K562 (cell line): ENCODE data around the gene ARMC9. TPM values are rescaled to one million over a fixed set of nuclear protein-coding genes. Genes with fewer than 3 reads are reported as not detected.

Source experiments
- ATAC-seq: fragments of 200-7000 bp; cut with Tn5 transposase; 3 replicates; pipeline ENCODE4 v1.9.1; 2020; ENCODE audit warnings: moderate library complexity
- BruUV-seq: library from RNA; stranded (reverse); fragments of 400-500 nt; replicated peaks from 2 replicates; lab custom pipeline; 2021; lab: Mats Ljungman, UMichigan
- CTCF ChIA-PET: fragments of 300-600 bp; formaldehyde crosslinking; extraction: SDS; loops from one replicate; lab custom pipeline; 2021; ENCODE audit warnings: low intra/inter-chr PET ratio; lab: Yijun Ruan, JAX
- POLR2A ChIA-PET: fragments of 300-600, 350-650 bp; sonication (Branson Sonifier 250); formaldehyde crosslinking; extraction: SDS; loops from one replicate; lab custom pipeline; 2021; ENCODE audit warnings: antibody characterized with exemption, inconsistent platforms; lab: Yijun Ruan, JAX
- DNase-seq, 4 experiments: peaks; one replicate each; pipeline versions ENCODE4 v3.0.0 to v3.0.0-alpha.2; 2011 to 2018; ENCODE audit warnings: low spot score in 3 of 4, mixed read lengths in 3 of 4; ENCODE audit errors: extremely low read depth in 1 of 4
- FAIRE-seq: peaks from 2 replicates; lab custom pipeline; 2011; peaks lifted over from hg19 to GRCh38; lab: Jason Lieb, UNC
- H2AFZ ChIP-seq: 2 replicates; pipeline ENCODE4 v1.6.0; 2011; ENCODE audit warnings: low read depth, low read length, control low read depth, inconsistent platforms
- H3K27ac ChIP-seq: fragments of 200-600 bp; 3 replicates; pipeline ENCODE4 v1.8.0; 2011; ENCODE audit warnings: low read depth, mild to moderate bottlenecking, control low read depth, inconsistent platforms, low read length, moderate library complexity, mixed read lengths; ENCODE audit errors: extremely low read depth
- H3K27me3 ChIP-seq, 2 experiments: fragments of 300-600 bp in 1 of 2; 2 replicates in 1 of 2; 3 replicates in 1 of 2; pipeline versions ENCODE4 v1.6.0 to v1.8.0; 2011; ENCODE audit warnings: inconsistent platforms in 2 of 2, low read length in 2 of 2, mild to moderate bottlenecking in 1 of 2, mixed read lengths in 1 of 2, moderate library complexity in 1 of 2; ENCODE audit not compliant: control insufficient read depth in 2 of 2, insufficient read depth in 2 of 2
- H3K36me3 ChIP-seq: fragments of 300-600 bp; 3 replicates; pipeline ENCODE4 v1.8.0; 2011; ENCODE audit warnings: mild to moderate bottlenecking, low read length, inconsistent platforms; ENCODE audit not compliant: control insufficient read depth, insufficient read depth
- H3K4me1 ChIP-seq, 2 experiments: fragments of 200-600 bp in 1 of 2; replicated peaks in 1 of 2; 2 replicates in 1 of 2; 3 replicates in 1 of 2; pipeline versions ENCODE4 v1.5.1 to v1.8.0; 2011; ENCODE audit warnings: inconsistent platforms in 2 of 2, low read length in 2 of 2, mild to moderate bottlenecking in 1 of 2, mixed read lengths in 1 of 2, moderate library complexity in 1 of 2; ENCODE audit not compliant: control insufficient read depth in 2 of 2, insufficient read depth in 2 of 2
- H3K4me2 ChIP-seq: 2 replicates; pipeline ENCODE4 v1.6.1; 2011; ENCODE audit warnings: low read length, control low read depth, inconsistent platforms, mixed read lengths; ENCODE audit not compliant: insufficient read depth
- H3K4me3 ChIP-seq: fragments of 200-600 bp; sonication (generic), shearing (Covaris generic); 2 replicates; pipeline ENCODE4 v1.5.1; 2016; ENCODE audit warnings: control low read depth, inconsistent platforms
- H3K79me2 ChIP-seq: fragments of 200-600 bp; 3 replicates; pipeline ENCODE4 v1.8.0; 2011; ENCODE audit warnings: low read length, inconsistent platforms; ENCODE audit not compliant: control insufficient read depth, insufficient read depth
- H3K9ac ChIP-seq, 2 experiments: 2 replicates each; pipeline versions ENCODE4 v1.6.0 to v1.6.1; 2011; ENCODE audit warnings: low read depth in 2 of 2, low read length in 2 of 2, control low read depth in 1 of 2, inconsistent platforms in 1 of 2, mild to moderate bottlenecking in 1 of 2, mixed read lengths in 1 of 2; ENCODE audit not compliant: insufficient read depth in 1 of 2
- H3K9me1 ChIP-seq: one replicate; pipeline ENCODE4 v1.6.0; 2011; ENCODE audit warnings: inconsistent platforms, mild to moderate bottlenecking, low read length, moderate library complexity; ENCODE audit not compliant: control insufficient read depth, insufficient read depth
- H3K9me3 ChIP-seq: replicated peaks from 2 replicates; pipeline ENCODE4 v1.5.1; 2011; ENCODE audit warnings: low read depth, low read length, inconsistent platforms; ENCODE audit not compliant: control insufficient read depth, insufficient read depth
- H4K20me1 ChIP-seq: replicated peaks from 2 replicates; pipeline ENCODE4 v1.6.1; 2011; ENCODE audit warnings: low read length, inconsistent platforms, mixed read lengths; ENCODE audit not compliant: control insufficient read depth, insufficient read depth
- ARHGAP35 ChIP-seq: fragments of 450-650 bp; IDR thresholded peaks from 2 replicates; pipeline ENCODE4 v1.6.1; 2018; ENCODE audit not compliant: partially characterized antibody
- BRCA1 ChIP-seq, 2 experiments: fragments of 450-650 bp in 1 of 2; sonication (generic) in 1 of 2; formaldehyde crosslinking in 1 of 2; IDR thresholded peaks; 2 replicates each; pipeline versions ENCODE4 v1.5.0 to v1.6.1; 2017 to 2020; ENCODE audit warnings: mild to moderate bottlenecking in 1 of 2, missing genetic modification reagents in 1 of 2
- CBFB ChIP-seq: sonication (generic); formaldehyde crosslinking; IDR thresholded peaks from 2 replicates; pipeline ENCODE4 v1.4.0; 2020; ENCODE audit warnings: mild to moderate bottlenecking, missing genetic modification reagents
- CXXC5 ChIP-seq: fragments of 250-450 bp; sonication (Bioruptor Pico); IDR thresholded peaks from 2 replicates; pipeline ENCODE4 v1.8.0; 2022; ENCODE audit warnings: inconsistent platforms, mild to moderate bottlenecking, moderate library complexity
- DMBX1 ChIP-seq: fragments of 250-450 bp; sonication (Bioruptor Pico); IDR thresholded peaks from 2 replicates; pipeline ENCODE4 v1.8.0; 2022; ENCODE audit warnings: inconsistent platforms, mild to moderate bottlenecking, moderate library complexity, borderline replicate concordance
- NCOA6 ChIP-seq: fragments of 450-650 bp; IDR thresholded peaks from 2 replicates; pipeline ENCODE4 v1.6.1; 2017; ENCODE audit warnings: mild to moderate bottlenecking
- POU5F1 ChIP-seq: fragments of 150-350 bp; IDR thresholded peaks from 2 replicates; pipeline ENCODE4 v1.6.1; 2014; ENCODE audit warnings: borderline replicate concordance, low read length, low read depth, mild to moderate bottlenecking; ENCODE audit not compliant: partially characterized antibody
- RBM14 ChIP-seq: fragments of 200-400 bp; formaldehyde crosslinking; IDR thresholded peaks from 2 replicates; pipeline ENCODE4 v1.6.1; 2018; ENCODE audit warnings: low read depth, mild to moderate bottlenecking, low read length, moderate library complexity, borderline replicate concordance; ENCODE audit not compliant: insufficient read depth
- SMARCE1 ChIP-seq: fragments of 450-650 bp; IDR thresholded peaks from 2 replicates; pipeline ENCODE4 v1.7.1; 2016; ENCODE audit warnings: mild to moderate bottlenecking
- STAT5B ChIP-seq: fragments of 250-450 bp; sonication (Bioruptor Pico); IDR thresholded peaks from 2 replicates; pipeline ENCODE4 v1.8.0; 2021; ENCODE audit warnings: mild to moderate bottlenecking, inconsistent platforms
- ZEB2 ChIP-seq: fragments of 450-650 bp; IDR thresholded peaks from 2 replicates; pipeline ENCODE4 v1.6.1; 2016
- ZNF282 ChIP-seq: sonication (generic); formaldehyde crosslinking; IDR thresholded peaks from 2 replicates; pipeline ENCODE4 v1.8.1; 2023; ENCODE audit warnings: missing genetic modification reagents
- ZSCAN29 ChIP-seq: fragments of 450-650 bp; IDR thresholded peaks from 2 replicates; pipeline ENCODE4 v1.6.1; 2017
- WGBS: fragments of 100-300 bp; shearing (Covaris generic); methylation state at CpG from one replicate; pipeline ENCODE4 v1.1.6; 2016; ENCODE audit warnings: low coverage, mixed read lengths; ENCODE audit not compliant: insufficient coverage; ENCODE audit errors: missing lambda C conversion rate; 5-methylcytosine and 5-hydroxymethylcytosine counted together
- in situ Hi-C: fragments of 300-500 bp; cut with MboI; formaldehyde crosslinking; loops from 4 replicates; pipeline ENCODE4 v1.15.0; 2018; ENCODE audit warnings: inconsistent platforms, mixed read lengths
- intact Hi-C: fragments of 100-400 bp; cut with micrococcal nuclease; formaldehyde crosslinking; loops from 2 replicates; pipeline ENCODE4 v1.14.2; 2022
- polyA plus RNA-seq, 8 experiments: library from polyadenylated mRNA; depleted of rRNA in 4 of 8; stranded (reverse) in 5 of 8; unstranded in 3 of 8; fragments of >200 nt; fragmentation: Nextera tagmentation in 2 of 8; fragmentation: Illumina TruSeq in 1 of 8; extraction: Ambion mirVana in 2 of 8; extraction: Trizol in 1 of 8; gene quantifications; 2 replicates each; pipeline versions ENCODE4 v1.2.1 to v1.2.3, GENCODE V29; 2011 to 2014; ENCODE audit warnings: inconsistent platforms in 1 of 8, missing spikeins in 1 of 8
- total RNA-seq, 7 experiments: library from RNA; depleted of rRNA in 6 of 7; stranded (reverse); fragments of >200 nt in 6 of 7; fragmentation: Illumina TruSeq in 2 of 7; extraction: Trizol in 2 of 7; gene quantifications; 2 replicates each; pipeline versions ENCODE4 v1.2.1 to v1.2.3, GENCODE V29; 2011 to 2021; ENCODE audit warnings: low replicate concordance in 1 of 7
- TF ChIP-seq, protein P1 (sequence below): IDR thresholded peaks from 2 replicates; pipeline ENCODE4 v1.6.1; 2011; ENCODE audit not compliant: insufficient read length; ENCODE audit errors: extremely low read depth
- TF ChIP-seq, protein P2 (sequence below): fragments of 250-450 bp; sonication (Bioruptor Pico); IDR thresholded peaks from 2 replicates; pipeline ENCODE4 v1.8.0; 2022; ENCODE audit warnings: inconsistent platforms, mild to moderate bottlenecking, moderate library complexity, borderline replicate concordance
- TF ChIP-seq, protein P3 (sequence below): fragments of 450-650 bp; IDR thresholded peaks from 2 replicates; pipeline ENCODE4 v1.6.1; 2016

Gene ARMC9
- total and polyA plus RNA-seq, 9 of the 15 experiments (the other 6 are each of a cell fraction or from before 2014, with no cell fraction given), result 0.36 to 2.3 (median 1.1) TPM

DNA sequence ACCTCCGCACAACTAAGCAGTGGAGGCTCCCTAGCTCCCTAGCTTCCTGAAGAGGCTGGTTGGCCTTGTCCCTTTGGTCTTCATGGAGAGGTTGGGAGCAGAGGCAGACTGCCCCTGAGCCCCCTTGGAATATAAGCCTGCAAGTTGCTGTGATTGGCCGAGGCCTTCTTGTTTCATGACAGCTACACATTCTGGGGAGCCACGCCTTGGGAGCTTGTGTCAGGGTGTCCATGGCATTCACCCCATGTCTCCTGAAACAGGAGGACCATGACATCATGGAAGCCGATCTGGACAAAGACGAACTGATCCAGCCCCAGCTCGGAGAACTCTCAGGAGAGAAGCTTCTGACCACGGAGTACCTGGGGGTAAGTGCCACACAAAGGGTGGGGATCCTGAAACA lies 133.1 kb downstream of the ARMC9 start:
- Histone ChIP-seq H3K9me3 (no peaks in the 10 kb centered on the region), H3K9me1 (no peaks in the 10 kb centered on the region), H4K20me1 (no peaks in the 10 kb centered on the region), H3K9ac (no peak overlapping the region)
- no peak for ATAC-seq
- in situ Hi-C loops, result no loop called here
- FAIRE-seq, result no peak
- no peak for TF ChIP-seq NCOA6
- no peak for TF ChIP-seq SMARCE1
- TF ChIP-seq, protein P1, sequence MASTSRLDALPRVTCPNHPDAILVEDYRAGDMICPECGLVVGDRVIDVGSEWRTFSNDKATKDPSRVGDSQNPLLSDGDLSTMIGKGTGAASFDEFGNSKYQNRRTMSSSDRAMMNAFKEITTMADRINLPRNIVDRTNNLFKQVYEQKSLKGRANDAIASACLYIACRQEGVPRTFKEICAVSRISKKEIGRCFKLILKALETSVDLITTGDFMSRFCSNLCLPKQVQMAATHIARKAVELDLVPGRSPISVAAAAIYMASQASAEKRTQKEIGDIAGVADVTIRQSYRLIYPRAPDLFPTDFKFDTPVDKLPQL, result no peak
- TF ChIP-seq RBM14, result no peak
- TF ChIP-seq STAT5B (CRISPR knock-in tag), result no peak
- TF ChIP-seq CXXC5 (CRISPR knock-in tag), result no peak
- no peak for TF ChIP-seq ZSCAN29
- TF ChIP-seq ZEB2, result no peak
- TF ChIP-seq, protein P2, sequence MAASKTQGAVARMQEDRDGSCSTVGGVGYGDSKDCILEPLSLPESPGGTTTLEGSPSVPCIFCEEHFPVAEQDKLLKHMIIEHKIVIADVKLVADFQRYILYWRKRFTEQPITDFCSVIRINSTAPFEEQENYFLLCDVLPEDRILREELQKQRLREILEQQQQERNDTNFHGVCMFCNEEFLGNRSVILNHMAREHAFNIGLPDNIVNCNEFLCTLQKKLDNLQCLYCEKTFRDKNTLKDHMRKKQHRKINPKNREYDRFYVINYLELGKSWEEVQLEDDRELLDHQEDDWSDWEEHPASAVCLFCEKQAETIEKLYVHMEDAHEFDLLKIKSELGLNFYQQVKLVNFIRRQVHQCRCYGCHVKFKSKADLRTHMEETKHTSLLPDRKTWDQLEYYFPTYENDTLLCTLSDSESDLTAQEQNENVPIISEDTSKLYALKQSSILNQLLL (CRISPR knock-in tag), result no peak
- no peak for TF ChIP-seq BRCA1 (IDR thresholded peaks at IDR 0.05)
- no peak for TF ChIP-seq BRCA1 (CRISPR knock-in tag; IDR thresholded peaks at IDR 0.05)
- TF ChIP-seq POU5F1, result no peak
- no peak for TF ChIP-seq ZNF282 (CRISPR knock-in tag)
- TF ChIP-seq CBFB (CRISPR knock-in tag), result no peak
- TF ChIP-seq, protein P3, sequence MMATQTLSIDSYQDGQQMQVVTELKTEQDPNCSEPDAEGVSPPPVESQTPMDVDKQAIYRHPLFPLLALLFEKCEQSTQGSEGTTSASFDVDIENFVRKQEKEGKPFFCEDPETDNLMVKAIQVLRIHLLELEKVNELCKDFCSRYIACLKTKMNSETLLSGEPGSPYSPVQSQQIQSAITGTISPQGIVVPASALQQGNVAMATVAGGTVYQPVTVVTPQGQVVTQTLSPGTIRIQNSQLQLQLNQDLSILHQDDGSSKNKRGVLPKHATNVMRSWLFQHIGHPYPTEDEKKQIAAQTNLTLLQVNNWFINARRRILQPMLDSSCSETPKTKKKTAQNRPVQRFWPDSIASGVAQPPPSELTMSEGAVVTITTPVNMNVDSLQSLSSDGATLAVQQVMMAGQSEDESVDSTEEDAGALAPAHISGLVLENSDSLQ, result no peak
- no peak for TF ChIP-seq DMBX1 (CRISPR knock-in tag)
- no peak for TF ChIP-seq ARHGAP35
- TF ChIP-seq, all 486 proteins: peak for 0
- Histone ChIP-seq H3K79me2 (no peaks in the 10 kb centered on the region), H3K36me3 (no peaks in the 10 kb centered on the region), H2AFZ (no peak overlapping the region), H3K27me3 (peaks cover 0 to 58% of the 10 kb centered on the region in 2 experiments; a peak in 3 of 5 replicates), H3K27ac (no peak overlapping the region), H3K4me3 (no peak overlapping the region), H3K4me2 (no peak overlapping the region), H3K4me1 (peaks cover 0 to 2% of the 10 kb centered on the region in 2 experiments; a peak in 1 of 5 replicates)
- CTCF ChIA-PET, result no interaction called here
- intact Hi-C loops, result no loop called here
- no peak for DNase-seq
- WGBS, result 0% methylated on average over 6 of the region's 7 CpGs
- POLR2A ChIA-PET, result no interaction called here
- BruUV-seq, result no TSS peak
